GM12865 (cell line): ENCODE results near the gene HERPUD1.

Experiments
- DNase-seq: peaks from one replicate; pipeline ENCODE4 v3.0.0; 2010; ENCODE audit warnings: low read depth
- H3K4me3 ChIP-seq: 2 replicates; pipeline ENCODE4 v1.5.1; 2011; ENCODE audit warnings: mild to moderate bottlenecking, low read depth, low read length, control low read depth
- CTCF ChIP-seq: IDR thresholded peaks from 2 replicates; pipeline ENCODE4 v1.5.1; 2011; ENCODE audit warnings: low read length, control low read depth, low read depth, inconsistent platforms; ENCODE audit not compliant: insufficient read depth; ENCODE audit errors: missing control alignments

Gene HERPUD1

GRCh38 chr16:56888806-56889205 is 43.1 kb upstream of the HERPUD1 start:
- H3K4me3 ChIP-seq: no peak overlapping the region
- peak; percentile 82 for DNase-seq
- no peak for TF ChIP-seq CTCF

- DNase-seq: no peak
- no peak overlapping the region for H3K4me3 ChIP-seq
- no peak for TF ChIP-seq CTCF
Measured at GRCh38 chr16:56889206-56889605, 42.7 kb upstream of the HERPUD1 start.

- TF ChIP-seq CTCF: no peak
- no peak for DNase-seq
- no peak overlapping the region for H3K4me3 ChIP-seq
Measured at GRCh38 chr16:56891685-56892084, 40.3 kb upstream of the HERPUD1 start.

GRCh38 chr16:56892705-56893104 is 39.2 kb upstream of the HERPUD1 start:
- DNase-seq: no peak
- no peak for TF ChIP-seq CTCF
- no peak overlapping the region for H3K4me3 ChIP-seq

- no peak for TF ChIP-seq CTCF
- H3K4me3 ChIP-seq: no peak overlapping the region
- no peak for DNase-seq
Measured at GRCh38 chr16:56894331-56894917, 37.5 kb upstream of the HERPUD1 start.

- no peak for TF ChIP-seq CTCF
- no peak for DNase-seq
- H3K4me3 ChIP-seq: no peak overlapping the region
Measured at GRCh38 chr16:56895813-56896212, 36.1 kb upstream of the HERPUD1 start.

GRCh38 chr16:56896244-56896643 is 35.7 kb upstream of the HERPUD1 start:
- DNase-seq: no peak
- no peak overlapping the region for H3K4me3 ChIP-seq
- no peak for TF ChIP-seq CTCF
